ENCODE results near the gene ADPGK. TPM values are rescaled to one million over a fixed set of nuclear protein-coding genes. Genes with fewer than 3 reads are reported as not detected.
A peak's percentile ranks its signal among the peaks of the same experiment; 100 is the strongest.

The ADPGK gene
- total RNA-seq, 2 donors from 2014 or later, result 52.0 to 68.6 TPM

DNA sequence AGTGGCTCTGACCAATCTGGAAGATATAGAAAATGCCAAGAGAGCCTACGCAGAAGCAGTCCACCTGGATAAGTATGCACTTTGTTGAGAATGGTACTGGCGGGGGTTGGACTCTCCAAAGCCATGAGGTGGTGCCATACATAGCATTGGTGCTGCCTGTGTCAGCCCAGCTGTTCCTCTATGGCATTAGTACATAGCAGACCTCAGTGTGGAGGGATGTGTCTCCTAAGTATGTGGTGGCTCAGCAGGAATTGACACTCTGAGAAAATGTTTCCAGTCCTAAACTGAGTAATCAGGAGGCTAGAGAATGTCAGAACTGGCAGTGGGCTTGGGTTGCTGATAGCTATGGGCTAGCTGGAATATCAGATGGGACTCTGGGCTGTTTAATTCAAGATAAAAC is 48.4 kb downstream of the ADPGK start:
- DNase-seq, result no peak
- Mint-ChIP-seq H3K4me1 (peaks cover 19% of the 10 kb centered on the region), H3K9me3 (no peaks in the 10 kb centered on the region), H3K4me3 (no peak overlapping the region), H3K27me3 (ENCODE audit: insufficient read depth) (no peaks in the 10 kb centered on the region), H3K36me3 (ENCODE audit: low read depth) (peaks cover 64% of the 10 kb centered on the region), H3K27ac (no peak overlapping the region)
- TF ChIP-seq, protein P1, sequence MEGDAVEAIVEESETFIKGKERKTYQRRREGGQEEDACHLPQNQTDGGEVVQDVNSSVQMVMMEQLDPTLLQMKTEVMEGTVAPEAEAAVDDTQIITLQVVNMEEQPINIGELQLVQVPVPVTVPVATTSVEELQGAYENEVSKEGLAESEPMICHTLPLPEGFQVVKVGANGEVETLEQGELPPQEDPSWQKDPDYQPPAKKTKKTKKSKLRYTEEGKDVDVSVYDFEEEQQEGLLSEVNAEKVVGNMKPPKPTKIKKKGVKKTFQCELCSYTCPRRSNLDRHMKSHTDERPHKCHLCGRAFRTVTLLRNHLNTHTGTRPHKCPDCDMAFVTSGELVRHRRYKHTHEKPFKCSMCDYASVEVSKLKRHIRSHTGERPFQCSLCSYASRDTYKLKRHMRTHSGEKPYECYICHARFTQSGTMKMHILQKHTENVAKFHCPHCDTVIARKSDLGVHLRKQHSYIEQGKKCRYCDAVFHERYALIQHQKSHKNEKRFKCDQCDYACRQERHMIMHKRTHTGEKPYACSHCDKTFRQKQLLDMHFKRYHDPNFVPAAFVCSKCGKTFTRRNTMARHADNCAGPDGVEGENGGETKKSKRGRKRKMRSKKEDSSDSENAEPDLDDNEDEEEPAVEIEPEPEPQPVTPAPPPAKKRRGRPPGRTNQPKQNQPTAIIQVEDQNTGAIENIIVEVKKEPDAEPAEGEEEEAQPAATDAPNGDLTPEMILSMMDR (conservative IDR thresholded peaks at IDR 0.05), result no peak
- Histone ChIP-seq H3K36me3 (ENCODE audit: control insufficient read depth, insufficient read depth, low read length) (peaks cover 80% of the 10 kb centered on the region), H3K4me3 (ENCODE audit: low read length) (no peak overlapping the region), H3K9me3 (ENCODE audit: control insufficient read depth, low read length) (no peaks in the 10 kb centered on the region), H3K4me1 (ENCODE audit: control insufficient read depth, insufficient read depth, low read length) (peaks cover 15% of the 10 kb centered on the region), H3K27ac (ENCODE audit: low read depth, low read length) (no peak overlapping the region), H3K27me3 (ENCODE audit: control insufficient read depth, insufficient read depth, low read length, poor library complexity, severe bottlenecking) (no peaks in the 10 kb centered on the region), H3K9ac (ENCODE audit: extremely low read depth, low read length, poor library complexity, severe bottlenecking) (no peak overlapping the region)
- 93 to 100% methylated on average over 1 to 2 of the region's 2 CpGs for WGBS, 2 experiments (ENCODE audit: insufficient coverage in 1 of 2, insufficient read length in 1 of 2)

DNA sequence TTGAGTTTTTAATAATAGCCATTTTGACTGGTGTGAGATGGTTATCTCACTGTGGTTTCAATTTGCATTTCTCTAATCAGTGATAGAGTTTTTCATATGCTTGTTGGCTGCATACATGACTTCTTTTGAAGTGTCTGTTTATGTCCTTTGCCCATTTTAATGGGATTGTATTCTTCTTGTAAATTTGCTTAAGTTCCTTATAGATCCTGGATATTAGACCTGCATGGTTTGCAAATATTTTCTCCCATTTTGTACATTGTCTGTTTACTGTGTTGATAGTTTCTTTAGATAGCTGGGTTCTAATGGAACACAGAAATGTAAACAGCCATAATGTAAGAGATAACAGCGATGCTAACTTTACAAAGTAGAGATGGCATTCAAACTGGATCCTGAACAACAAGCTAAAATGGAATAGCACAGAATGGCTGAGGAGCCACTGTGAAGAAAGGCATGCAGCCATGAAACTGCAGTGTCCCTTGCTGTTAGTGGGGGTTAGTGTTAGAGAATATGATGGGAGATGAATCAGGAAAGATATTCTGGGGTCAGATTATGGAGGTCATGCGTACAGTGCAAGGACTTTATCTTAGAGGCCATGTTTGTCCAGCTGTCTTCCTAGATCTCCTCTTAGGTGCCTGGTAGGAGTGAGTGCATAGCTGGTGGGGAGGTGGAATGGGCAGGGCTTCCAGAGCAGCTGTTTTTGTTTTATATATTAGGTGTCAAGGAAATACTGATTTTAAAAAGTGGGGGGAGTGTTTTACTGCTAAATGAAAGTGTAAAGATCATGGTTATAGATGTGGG is 49.4 kb downstream of the ADPGK start:
- WGBS, 2 experiments (ENCODE audit: insufficient coverage in 1 of 2, insufficient read length in 1 of 2), result 95 to 100% methylated on average over 1 to 2 of the region's 2 CpGs
- no peaks in the 10 kb centered on the region for H3K9me3 ChIP-seq (ENCODE audit: control insufficient read depth, low read length)
- no peaks in the 10 kb centered on the region for H3K9me3 Mint-ChIP-seq

GRCh38 chr15:72732516-72732915 is 51.0 kb downstream of the ADPGK start:
- 93 to 94% methylated on average over 3 to 4 of the region's 4 CpGs for WGBS, 2 experiments (ENCODE audit: insufficient coverage in 1 of 2, insufficient read length in 1 of 2)
- TF ChIP-seq, protein P1 (conservative IDR thresholded peaks at IDR 0.05), result peak; percentile 61
- Histone ChIP-seq H3K27me3 (ENCODE audit: control insufficient read depth, insufficient read depth, low read length, poor library complexity, severe bottlenecking) (no peaks in the 10 kb centered on the region), H3K4me1 (ENCODE audit: control insufficient read depth, insufficient read depth, low read length) (peaks cover 23% of the 10 kb centered on the region), H3K27ac (ENCODE audit: low read depth, low read length) (no peak overlapping the region), H3K9me3 (ENCODE audit: control insufficient read depth, low read length) (no peaks in the 10 kb centered on the region), H3K36me3 (ENCODE audit: control insufficient read depth, insufficient read depth, low read length) (peaks cover 58% of the 10 kb centered on the region), H3K9ac (ENCODE audit: extremely low read depth, low read length, poor library complexity, severe bottlenecking) (no peak overlapping the region), H3K4me3 (ENCODE audit: low read length) (no peak overlapping the region)
- DNase-seq, result no peak
- no peak overlapping the region for H3K27ac Mint-ChIP-seq
- no peaks in the 10 kb centered on the region for H3K9me3 Mint-ChIP-seq
- H3K36me3 Mint-ChIP-seq (ENCODE audit: low read depth), result peaks cover 50% of the 10 kb centered on the region
- peaks cover 26% of the 10 kb centered on the region for H3K4me1 Mint-ChIP-seq
- no peaks in the 10 kb centered on the region for H3K27me3 Mint-ChIP-seq (ENCODE audit: insufficient read depth)
- no peak overlapping the region for H3K4me3 Mint-ChIP-seq

More for the DNA sequence above, 49.4 kb downstream of the ADPGK start:
- peaks cover 59% of the 10 kb centered on the region for H3K36me3 Mint-ChIP-seq (ENCODE audit: low read depth)
- peaks cover 19% of the 10 kb centered on the region for H3K4me1 Mint-ChIP-seq
- Histone ChIP-seq H3K27ac (ENCODE audit: low read depth, low read length) (no peak overlapping the region), H3K4me1 (ENCODE audit: control insufficient read depth, insufficient read depth, low read length) (peaks cover 15% of the 10 kb centered on the region), H3K9ac (ENCODE audit: extremely low read depth, low read length, poor library complexity, severe bottlenecking) (no peak overlapping the region), H3K36me3 (ENCODE audit: control insufficient read depth, insufficient read depth, low read length) (peaks cover 74% of the 10 kb centered on the region), H3K4me3 (ENCODE audit: low read length) (peak overlapping the region; percentile 31), H3K27me3 (ENCODE audit: control insufficient read depth, insufficient read depth, low read length, poor library complexity, severe bottlenecking) (no peaks in the 10 kb centered on the region)
- H3K4me3 Mint-ChIP-seq, result no peak overlapping the region
- no peak for DNase-seq
- TF ChIP-seq, protein P1 (conservative IDR thresholded peaks at IDR 0.05), result no peak
- H3K27me3 Mint-ChIP-seq (ENCODE audit: insufficient read depth), result no peaks in the 10 kb centered on the region
- H3K27ac Mint-ChIP-seq, result no peak overlapping the region

Measured in endodermal cell (in vitro differentiated cells).